Retinal pigment epithelial cell (primary cell): ENCODE measurements around the gene TUT1.

ENCODE experiments used
- DNase-seq: peaks from one replicate; pipeline ENCODE4 v3.0.0-alpha.2; 2010; ENCODE audit warnings: low read depth
- H3K4me3 ChIP-seq: 2 replicates; pipeline ENCODE4 v1.5.1; 2011; ENCODE audit warnings: mild to moderate bottlenecking, low read length, control low read depth, moderate library complexity
- CTCF ChIP-seq: conservative IDR thresholded peaks from 2 replicates; pipeline ENCODE4 v1.5.1; 2011; ENCODE audit warnings: low read depth, low read length, control low read depth, inconsistent platforms

TUT1 gene

GRCh38 chr11:62534779-62535545 is 56.4 kb downstream of the TUT1 start:
- no peak overlapping the region for H3K4me3 ChIP-seq
- TF ChIP-seq CTCF = no peak

GRCh38 chr11:62532096-62532495 is 59.2 kb downstream of the TUT1 start:
- H3K4me3 ChIP-seq = no peak overlapping the region
- TF ChIP-seq CTCF = no peak
- no peak for DNase-seq

More at GRCh38 chr11:62534779-62535545, 56.4 kb downstream of the TUT1 start:
- DNase-seq = no peak
